DMS79 treated with DMSO at 0.1 percent for 48 hours (cell line): ENCODE results near the gene ASPDH.
A peak's percentile ranks its signal among the peaks of the same experiment; 100 is the strongest.

Experiments
- DNase-seq: peaks from one replicate; lab custom pipeline; 2025; lab: John Stamatoyannopoulos, UW

The ASPDH gene

GRCh38 chr19:50513746-50514345 lies at the start of gene ASPDH:
Gene ASPDH, minus strand, starts transcription at chr19:50513913. Its CDS starts 90 bp downstream, at chr19:50513823.
- no peak for DNase-seq

- DNase-seq: no peak
Measured at GRCh38 chr19:50562996-50563395, 49.3 kb upstream of the ASPDH start.

- DNase-seq: no peak
Measured at GRCh38 chr19:50562329-50562728, 48.6 kb upstream of the ASPDH start.

- no peak for DNase-seq
Measured at GRCh38 chr19:50559636-50560035, 45.9 kb upstream of the ASPDH start.

- no peak for DNase-seq
Measured at GRCh38 chr19:50558449-50558848, 44.7 kb upstream of the ASPDH start.

- DNase-seq: no peak
Measured at GRCh38 chr19:50558039-50558438, 44.3 kb upstream of the ASPDH start.

- DNase-seq: no peak
Measured at GRCh38 chr19:50557009-50557613, 43.4 kb upstream of the ASPDH start.

- DNase-seq: peak; percentile 74
Measured at GRCh38 chr19:50556282-50557008, 42.7 kb upstream of the ASPDH start.

GRCh38 chr19:50555450-50556281 lies 42.0 kb upstream of the ASPDH start:
- DNase-seq: no peak

- DNase-seq: no peak
Measured at GRCh38 chr19:50555033-50555432, 41.3 kb upstream of the ASPDH start.

GRCh38 chr19:50554212-50554611 lies 40.5 kb upstream of the ASPDH start:
- DNase-seq: no peak

- no peak for DNase-seq
Measured at GRCh38 chr19:50553134-50553703, 39.5 kb upstream of the ASPDH start.

- DNase-seq: no peak
Measured at GRCh38 chr19:50552540-50552939, 38.8 kb upstream of the ASPDH start.

- DNase-seq: no peak
Measured at GRCh38 chr19:50551715-50552187, 38.0 kb upstream of the ASPDH start.

- DNase-seq: no peak
Measured at GRCh38 chr19:50551034-50551714, 37.5 kb upstream of the ASPDH start.

- DNase-seq: no peak
Measured at GRCh38 chr19:50550594-50550966, 36.9 kb upstream of the ASPDH start.

- no peak for DNase-seq
Measured at GRCh38 chr19:50549927-50550593, 36.3 kb upstream of the ASPDH start.

GRCh38 chr19:50549059-50549926 lies 35.6 kb upstream of the ASPDH start:
- DNase-seq: no peak

- no peak for DNase-seq
Measured at GRCh38 chr19:50548191-50549058, 34.7 kb upstream of the ASPDH start.
